ENCODE results near the gene SYCE1.
"Not testable (repeated sequence)": the region's sequence is repeated elsewhere in the genome, so short reads cannot be mapped to it uniquely, and the experiment has no call there.

Gene SYCE1, protein sequence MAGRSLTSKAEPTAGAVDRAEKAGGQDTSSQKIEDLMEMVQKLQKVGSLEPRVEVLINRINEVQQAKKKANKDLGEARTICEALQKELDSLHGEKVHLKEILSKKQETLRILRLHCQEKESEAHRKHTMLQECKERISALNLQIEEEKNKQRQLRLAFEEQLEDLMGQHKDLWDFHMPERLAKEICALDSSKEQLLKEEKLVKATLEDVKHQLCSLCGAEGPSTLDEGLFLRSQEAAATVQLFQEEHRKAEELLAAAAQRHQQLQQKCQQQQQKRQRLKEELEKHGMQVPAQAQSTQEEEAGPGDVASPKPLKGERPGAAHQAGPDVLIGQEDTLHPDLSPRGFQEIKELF

DNA sequence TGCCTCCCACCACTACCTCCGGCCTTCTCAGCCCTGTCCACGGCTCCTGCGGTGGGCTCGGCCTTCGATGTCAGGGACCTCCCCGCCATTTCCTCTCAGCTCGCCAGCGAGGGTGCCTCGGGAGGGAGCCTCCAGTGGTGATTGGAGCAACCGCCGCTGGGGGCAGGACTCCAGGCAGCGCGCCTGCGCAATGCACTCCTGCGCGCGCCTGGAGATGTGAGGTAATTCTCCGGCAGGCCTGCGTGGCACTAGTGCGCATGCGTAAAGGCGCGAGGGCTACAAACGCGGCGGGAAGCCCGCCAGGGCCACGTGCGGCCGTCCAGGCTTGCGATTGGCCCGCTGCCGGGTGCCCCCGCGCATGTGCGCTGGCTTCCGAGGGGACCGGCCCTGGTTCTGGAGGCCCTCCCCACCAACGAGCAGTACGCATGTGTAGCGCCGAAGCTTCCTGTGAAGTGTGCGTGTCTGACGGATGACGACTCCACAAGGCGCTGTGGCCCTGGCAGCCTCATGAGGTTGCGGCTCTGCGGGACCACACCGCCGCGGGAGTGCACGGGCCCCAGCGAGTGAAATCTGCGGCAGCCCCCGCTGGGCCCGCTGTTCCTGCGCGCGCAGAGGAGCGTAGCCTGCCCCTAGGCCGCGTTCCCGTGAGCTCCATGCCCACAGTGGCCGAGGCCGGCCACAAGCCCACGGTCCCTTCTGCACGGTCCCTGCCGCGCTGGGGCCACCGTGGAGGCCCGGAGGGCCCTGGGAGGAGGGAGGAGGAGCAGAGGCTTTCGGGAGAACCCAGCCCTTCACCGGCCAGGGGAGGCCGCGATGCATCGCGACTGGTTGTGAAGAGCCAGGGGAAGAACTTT is at the start of gene SYCE1:
TSS of gene SYCE1 (minus strand) at position 143 of the 854 bp plus-strand sequence. CDS start at position 89, 54 bp downstream.
- DNase-seq: no peak

DNA sequence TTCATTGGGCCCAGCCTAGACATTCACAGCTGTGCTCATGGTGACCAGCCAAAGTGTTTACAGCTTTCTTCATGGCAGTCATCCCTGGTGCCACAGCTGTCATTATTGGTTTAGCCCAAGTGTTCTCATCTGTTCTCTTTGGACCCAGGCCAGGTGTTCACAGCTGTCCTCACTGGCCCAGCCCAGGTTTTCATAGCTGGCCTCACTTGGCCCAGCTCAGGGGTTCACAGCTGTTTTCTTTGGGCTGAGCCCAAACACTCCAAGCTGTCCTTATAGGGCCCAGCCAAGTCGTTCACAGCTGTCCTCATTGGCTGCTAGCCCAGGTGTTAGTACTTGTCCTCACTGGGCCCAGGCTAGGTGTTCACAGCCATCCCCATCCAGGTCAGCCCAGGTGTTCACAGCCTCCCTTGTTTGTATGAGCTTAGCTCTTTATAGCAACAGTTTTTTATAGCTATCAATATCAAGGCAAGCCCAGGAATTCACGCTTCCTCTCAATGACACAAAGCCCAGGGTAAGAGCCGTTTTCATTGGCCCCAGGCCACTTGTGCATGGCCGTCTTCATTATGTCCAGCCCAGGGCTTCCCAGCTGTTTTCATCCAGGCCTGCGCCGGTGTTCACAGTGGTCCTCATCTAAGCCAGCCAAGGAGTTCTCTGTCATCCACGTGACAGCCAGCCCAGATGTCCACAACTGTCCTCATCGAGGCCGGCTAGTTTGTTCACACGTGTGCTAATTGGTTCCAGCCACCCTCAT is 49.6 kb upstream of the SYCE1 start:
- no peak for DNase-seq

DNA sequence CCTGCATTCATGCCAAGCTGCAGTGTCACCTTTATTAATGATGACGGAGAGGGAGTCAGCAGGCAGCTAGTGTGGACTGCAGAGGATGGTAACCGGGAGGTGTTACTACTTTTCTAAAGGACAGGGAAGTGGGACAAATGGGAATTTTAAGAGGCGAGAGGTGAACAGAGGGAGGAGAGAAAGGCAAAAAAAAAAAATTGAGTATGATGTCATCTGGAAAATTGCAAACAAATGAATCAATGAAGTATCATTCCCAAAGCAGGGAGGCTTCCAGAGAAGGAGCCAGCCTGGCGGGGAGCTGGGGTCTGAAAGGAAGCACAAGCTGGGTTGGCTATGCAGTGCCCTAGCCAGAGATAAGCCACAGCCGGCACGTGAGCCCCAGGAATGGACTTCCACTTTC is 48.3 kb upstream of the SYCE1 start:
- DNase-seq: no peak

GRCh38 chr10:133611079-133611478 is 45.7 kb upstream of the SYCE1 start:
- DNase-seq: no peak

DNA sequence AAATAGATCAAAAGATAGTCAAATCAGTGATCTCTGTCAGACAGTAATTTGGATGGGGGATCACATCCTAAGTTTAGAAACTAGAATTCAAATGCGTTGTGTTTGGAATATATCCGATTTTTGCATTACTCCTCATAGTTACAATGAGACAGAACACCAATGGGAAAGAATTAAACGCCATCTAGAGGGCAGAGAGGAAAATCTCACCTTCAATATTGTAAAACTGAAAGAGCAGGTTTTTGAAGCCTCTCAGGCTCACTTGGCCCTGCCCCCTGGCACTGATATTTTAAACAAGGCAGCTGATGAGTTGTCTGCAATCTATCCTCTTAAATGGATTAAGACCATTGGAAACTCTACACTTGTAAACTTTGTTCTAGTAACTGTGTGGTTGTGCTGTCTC is 43.5 kb upstream of the SYCE1 start:
- no peak for DNase-seq

GRCh38 chr10:133603434-133603833 is 38.1 kb upstream of the SYCE1 start:
- not testable (repeated sequence) for DNase-seq

DNA sequence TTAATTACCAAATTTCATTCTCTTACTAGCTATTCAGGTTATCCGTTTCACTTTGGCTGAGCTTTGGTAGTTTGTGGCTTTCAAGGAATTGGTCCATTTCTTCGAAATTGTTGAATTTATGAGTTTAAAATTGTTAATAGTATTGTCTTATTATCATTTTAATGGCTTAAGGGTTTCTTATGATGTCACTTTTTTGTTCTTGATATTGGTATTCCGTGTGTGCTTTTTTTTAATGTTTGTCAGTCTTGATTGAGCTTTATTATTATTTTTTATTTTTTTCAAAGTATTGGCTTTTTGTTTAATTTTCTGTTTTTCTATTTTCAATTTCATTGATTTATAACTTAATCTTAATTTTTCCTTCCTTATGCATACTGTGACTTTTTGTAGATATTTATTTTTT is 35.3 kb upstream of the SYCE1 start:
- no peak for DNase-seq

DNA sequence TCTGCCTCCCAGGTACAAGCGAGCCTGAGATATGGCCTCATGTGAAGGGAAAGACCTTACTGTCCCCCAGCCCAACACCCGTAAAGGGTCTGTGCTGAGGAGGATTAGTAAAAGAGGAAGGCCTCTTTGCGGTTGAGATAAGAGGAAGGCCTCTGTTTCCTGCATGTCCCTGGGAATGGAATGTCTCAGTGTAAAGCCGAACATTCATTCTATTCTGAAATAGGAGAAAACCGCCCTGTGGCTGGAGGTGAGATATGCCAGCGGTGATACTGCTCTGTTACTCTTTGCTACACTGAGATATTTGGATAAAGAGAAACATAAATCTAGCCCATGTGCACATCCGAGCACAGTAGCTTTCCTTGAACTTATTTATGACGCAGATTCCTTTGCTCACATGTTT is 34.5 kb upstream of the SYCE1 start:
- DNase-seq: not testable (repeated sequence)

GRCh38 chr10:133592716-133593115 is 27.3 kb upstream of the SYCE1 start:
- DNase-seq: no peak

- DNase-seq: no peak
These were observed 25.6 kb upstream of the SYCE1 start for GRCh38 chr10:133590970-133591359.

DNA sequence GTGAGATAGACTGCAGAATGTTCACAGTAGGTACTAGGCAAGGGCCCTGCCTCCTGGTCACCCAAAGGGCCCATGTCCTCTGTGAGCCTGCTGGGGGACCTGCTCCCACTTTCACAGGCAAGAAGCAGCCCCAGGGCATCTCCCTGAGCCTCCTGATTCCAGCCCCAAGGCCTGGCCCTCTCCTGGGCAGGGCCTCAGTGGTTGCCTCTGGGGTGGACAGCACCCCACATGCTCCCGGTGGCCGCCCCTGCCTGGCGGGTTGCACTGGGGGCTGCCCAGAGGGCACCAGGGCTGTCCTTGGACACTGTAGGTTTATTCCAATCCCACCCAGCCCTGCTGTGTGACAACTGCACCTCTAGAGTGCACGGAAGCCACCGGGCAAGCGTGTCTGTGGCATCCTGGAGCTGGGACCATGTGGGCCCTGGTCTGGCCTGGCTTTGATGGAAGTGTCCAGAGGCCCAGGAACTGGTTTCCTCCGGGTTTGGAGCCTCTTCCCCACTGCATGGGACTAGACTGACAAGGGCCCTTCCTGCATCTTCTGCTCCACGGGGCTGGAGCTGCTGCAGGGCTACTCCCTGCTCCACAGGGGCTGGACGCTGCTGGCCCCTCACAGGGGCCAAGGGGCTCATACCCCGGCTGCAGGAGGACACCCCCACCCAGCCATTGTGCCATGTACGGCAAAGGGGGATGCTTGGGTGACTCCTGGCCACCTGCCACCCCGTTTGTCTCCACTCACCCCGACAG is 25.0 kb upstream of the SYCE1 start:
- no peak for DNase-seq

DNA sequence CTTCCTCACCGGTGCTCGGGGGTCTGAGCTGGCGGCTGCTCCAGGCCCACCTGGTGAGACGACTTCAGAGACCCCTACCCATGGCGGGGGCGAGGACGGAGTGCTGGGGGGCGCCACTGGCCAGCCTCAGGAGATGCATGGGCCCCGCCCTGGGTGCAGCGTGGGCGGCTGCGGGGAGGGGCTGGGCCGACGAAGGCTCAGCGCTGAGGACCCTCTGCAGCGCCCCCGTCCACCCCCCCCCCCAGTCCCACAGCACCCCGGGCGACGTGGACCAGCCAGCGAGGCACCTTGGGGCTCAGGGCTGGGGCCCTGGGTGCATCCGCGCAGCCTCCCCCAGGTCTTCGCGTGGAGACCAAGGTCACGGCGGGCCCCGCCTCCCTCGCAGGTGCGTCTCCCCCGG is 11.7 kb upstream of the SYCE1 start:
- not testable (repeated sequence) for DNase-seq

- not testable (repeated sequence) for DNase-seq
These were observed 8.1 kb upstream of the SYCE1 start for GRCh38 chr10:133573460-133573859.

DNA sequence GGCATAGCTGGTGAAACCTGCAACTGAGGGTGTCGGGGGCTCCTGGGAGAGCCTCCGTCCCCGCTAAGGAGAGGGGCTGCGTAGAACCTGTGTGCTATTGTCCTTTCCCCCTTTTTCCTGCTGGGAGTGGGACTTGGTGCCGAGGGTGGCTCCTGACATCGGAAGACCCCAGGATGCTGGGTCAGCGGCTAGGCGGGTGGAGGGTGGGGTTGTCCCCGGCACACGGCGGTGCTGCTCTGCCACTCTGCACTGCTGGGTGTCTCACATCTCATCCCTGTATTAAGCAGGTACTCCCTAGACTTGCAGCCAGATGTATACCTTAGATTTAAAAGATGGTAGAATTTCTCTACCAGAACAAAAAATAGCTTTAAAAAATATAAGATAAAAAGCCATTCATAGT is 6.7 kb upstream of the SYCE1 start:
- not testable (repeated sequence) for DNase-seq

- not testable (repeated sequence) for DNase-seq
These were observed 4.4 kb upstream of the SYCE1 start for GRCh38 chr10:133569801-133570200.

- DNase-seq: not testable (repeated sequence)
These were observed 3.6 kb upstream of the SYCE1 start for GRCh38 chr10:133568831-133569527.

GRCh38 chr10:133568287-133568614 is 2.9 kb upstream of the SYCE1 start:
- no peak for DNase-seq

DNA sequence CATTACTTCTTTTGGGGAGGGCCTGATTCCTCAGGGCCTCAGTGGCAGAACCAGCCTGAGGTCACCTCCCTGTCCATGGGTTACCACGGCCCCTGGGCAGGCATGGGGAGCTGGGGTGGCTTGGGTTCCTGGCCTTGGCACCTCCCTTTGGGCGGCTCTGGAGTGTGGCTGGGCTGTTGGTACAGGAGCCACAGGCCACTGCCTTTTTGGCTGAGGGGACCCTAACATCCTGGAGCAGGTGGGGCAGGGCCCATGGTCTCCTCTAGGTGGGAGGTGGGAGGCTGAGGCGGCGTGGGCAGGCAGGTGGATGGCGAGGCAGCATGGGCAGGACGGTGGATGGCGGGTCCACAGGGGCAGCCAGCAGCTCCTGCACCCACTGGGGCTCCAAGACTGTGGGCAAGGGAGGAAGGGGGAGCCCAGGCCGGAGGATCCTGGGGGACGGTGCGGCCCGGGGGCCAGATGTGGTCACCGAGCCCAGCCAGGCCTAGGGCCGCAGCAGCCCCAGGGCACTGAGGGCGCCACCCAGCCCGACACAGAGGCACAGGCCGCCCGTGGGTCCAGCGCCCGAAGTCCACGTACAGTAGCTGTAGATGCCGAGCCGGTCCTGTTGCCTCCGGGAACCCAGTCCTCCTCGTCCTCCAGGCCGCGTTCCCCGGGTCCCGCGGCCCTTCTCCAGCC is 2.4 kb upstream of the SYCE1 start:
- DNase-seq: no peak

- no peak for DNase-seq
These were observed 1.7 kb upstream of the SYCE1 start for GRCh38 chr10:133567119-133567518.

- no peak for DNase-seq
These were observed 567 bp downstream of the SYCE1 start for GRCh38 chr10:133564816-133565215.

DNA sequence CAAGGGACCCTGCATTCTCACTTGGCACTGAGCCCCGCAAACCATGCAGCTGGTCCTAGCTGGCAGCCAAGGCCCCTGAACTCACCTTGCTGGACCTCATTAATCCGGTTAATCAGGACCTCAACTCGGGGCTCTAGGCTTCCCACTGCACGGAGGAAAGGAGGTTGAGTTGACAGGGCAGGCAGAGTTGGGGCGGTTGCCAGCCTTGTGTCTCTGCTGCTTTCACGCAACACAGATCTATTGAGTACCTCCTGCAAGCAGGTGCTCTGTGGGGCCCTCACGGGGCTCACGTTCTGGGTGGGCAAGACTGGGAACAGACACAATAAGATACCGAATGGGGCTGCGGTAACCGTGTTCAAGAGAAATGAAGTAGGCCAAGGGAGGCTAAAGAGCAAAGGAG is 6.2 kb downstream of the SYCE1 start:
- no peak for DNase-seq

DNA sequence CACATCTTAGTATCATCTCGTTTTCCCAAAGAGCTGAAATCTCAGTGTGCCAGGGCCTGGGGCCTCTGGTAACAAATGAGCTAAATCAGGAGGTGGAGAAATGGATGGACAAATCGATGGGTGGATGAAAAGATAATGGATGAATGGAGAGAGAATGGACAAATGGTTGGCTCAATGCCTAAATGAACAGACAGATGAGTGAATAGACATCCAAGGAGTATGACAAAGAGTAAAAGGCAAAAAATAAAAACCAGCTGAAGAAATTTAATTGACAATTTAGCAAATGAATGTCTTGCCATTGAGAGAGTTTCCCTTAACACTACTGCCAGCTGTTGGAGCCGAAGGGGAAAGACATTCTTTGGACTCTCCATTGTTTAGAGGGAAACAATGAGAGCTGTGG is 8.0 kb downstream of the SYCE1 start:
- no peak for DNase-seq

All from right hindlimb (tissue), 1 donor.